ENCODE measurements around the gene RIIAD1. TPM values are rescaled to one million over a fixed set of nuclear protein-coding genes. Genes with fewer than 3 reads are reported as not detected.

Gene RIIAD1
- total and polyA plus RNA-seq, 2 donors (not counting 3 experiments of a cell fraction or from before 2014, with no cell fraction given) = not detected

DNA sequence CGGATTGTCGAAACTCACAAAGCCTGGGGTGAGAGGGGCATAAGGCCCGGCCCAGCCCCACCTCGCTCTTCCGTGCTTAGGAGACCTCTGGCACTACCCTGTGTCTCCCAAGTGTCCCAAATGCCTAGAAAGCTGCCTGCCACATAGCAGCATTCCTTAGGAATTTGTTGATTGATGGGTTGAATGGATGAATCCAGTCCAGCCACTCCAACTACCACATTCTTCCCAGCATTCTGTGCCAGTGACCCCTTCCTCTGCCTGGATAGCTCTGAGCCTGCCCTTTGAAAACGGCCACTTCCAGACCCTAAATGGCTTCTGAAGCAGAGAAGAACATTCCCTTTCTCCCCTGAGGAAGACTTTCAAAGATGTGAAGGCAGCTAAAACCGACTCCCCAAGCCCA is 16.2 kb upstream of the RIIAD1 start:
- no peak overlapping the region for H2AFZ ChIP-seq (ENCODE audit: low read depth, low read length)
- no peak for TF ChIP-seq FOS (IDR thresholded peaks at IDR 0.05; ENCODE audit: borderline replicate concordance, insufficient read depth, low read length)
- TF ChIP-seq, protein P1, sequence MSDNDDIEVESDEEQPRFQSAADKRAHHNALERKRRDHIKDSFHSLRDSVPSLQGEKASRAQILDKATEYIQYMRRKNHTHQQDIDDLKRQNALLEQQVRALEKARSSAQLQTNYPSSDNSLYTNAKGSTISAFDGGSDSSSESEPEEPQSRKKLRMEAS (IDR thresholded peaks at IDR 0.05; ENCODE audit: insufficient read depth, insufficient read length) = no peak
- no peak for TF ChIP-seq POLR2AphosphoS5 (IDR thresholded peaks at IDR 0.05; ENCODE audit: insufficient read depth, low read depth, low read length)
- TF ChIP-seq EZH2 (IDR thresholded peaks at IDR 0.05; ENCODE audit: borderline replicate concordance, low read depth, low read length, severe bottlenecking) = no peak
- TF ChIP-seq, protein P2, sequence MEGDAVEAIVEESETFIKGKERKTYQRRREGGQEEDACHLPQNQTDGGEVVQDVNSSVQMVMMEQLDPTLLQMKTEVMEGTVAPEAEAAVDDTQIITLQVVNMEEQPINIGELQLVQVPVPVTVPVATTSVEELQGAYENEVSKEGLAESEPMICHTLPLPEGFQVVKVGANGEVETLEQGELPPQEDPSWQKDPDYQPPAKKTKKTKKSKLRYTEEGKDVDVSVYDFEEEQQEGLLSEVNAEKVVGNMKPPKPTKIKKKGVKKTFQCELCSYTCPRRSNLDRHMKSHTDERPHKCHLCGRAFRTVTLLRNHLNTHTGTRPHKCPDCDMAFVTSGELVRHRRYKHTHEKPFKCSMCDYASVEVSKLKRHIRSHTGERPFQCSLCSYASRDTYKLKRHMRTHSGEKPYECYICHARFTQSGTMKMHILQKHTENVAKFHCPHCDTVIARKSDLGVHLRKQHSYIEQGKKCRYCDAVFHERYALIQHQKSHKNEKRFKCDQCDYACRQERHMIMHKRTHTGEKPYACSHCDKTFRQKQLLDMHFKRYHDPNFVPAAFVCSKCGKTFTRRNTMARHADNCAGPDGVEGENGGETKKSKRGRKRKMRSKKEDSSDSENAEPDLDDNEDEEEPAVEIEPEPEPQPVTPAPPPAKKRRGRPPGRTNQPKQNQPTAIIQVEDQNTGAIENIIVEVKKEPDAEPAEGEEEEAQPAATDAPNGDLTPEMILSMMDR (IDR thresholded peaks at IDR 0.05; ENCODE audit: extremely low read depth in 1 of 2, insufficient read depth in 1 of 2, low read depth in 1 of 2, low read length in 2 of 2) = no peak
- TF ChIP-seq POLR2A (IDR thresholded peaks at IDR 0.05; ENCODE audit: low read depth, low read length) = no peak
- TF ChIP-seq JUN (IDR thresholded peaks at IDR 0.05; ENCODE audit: borderline replicate concordance, insufficient read depth, insufficient read length, low read depth) = no peak
- TF ChIP-seq MYC (IDR thresholded peaks at IDR 0.05; ENCODE audit: low read depth, low read length) = no peak
- no peak for TF ChIP-seq GATA2 (IDR thresholded peaks at IDR 0.05; ENCODE audit: insufficient read depth, insufficient read length, low read depth, low read length)

More for the DNA sequence above, 16.2 kb upstream of the RIIAD1 start:
- Histone ChIP-seq H3K36me3 (ENCODE audit: control insufficient read depth in 2 of 2, extremely low read depth in 1 of 2, insufficient read depth in 2 of 2, low read length in 2 of 2) (peaks cover 0 to 4% of the 10 kb centered on the region in 2 experiments), H4K20me1 (replicated peaks; ENCODE audit: control insufficient read depth, extremely low read depth, insufficient read depth, low read length) (no peaks in the 10 kb centered on the region), H3K27me3 (ENCODE audit: control insufficient read depth in 2 of 2, insufficient read depth in 2 of 2, low read length in 2 of 2) (no peaks in the 10 kb centered on the region), H3K4me1 (ENCODE audit: control insufficient read depth, extremely low read depth, insufficient read depth, low read length) (peaks cover 13% of the 10 kb centered on the region), H3K9ac (replicated peaks; ENCODE audit: extremely low read depth, insufficient read depth, low read length) (no peak overlapping the region), H3K4me3 (replicated peaks in 1 of 3; ENCODE audit: insufficient read depth in 1 of 3, low read depth in 1 of 3, low read length in 3 of 3) (no peak overlapping the region), H3K9me3 (replicated peaks; ENCODE audit: control insufficient read depth, insufficient read depth, low read length) (no peaks in the 10 kb centered on the region), H3K9me1 (replicated peaks; ENCODE audit: control insufficient read depth, extremely low read depth, insufficient read depth, low read length) (no peaks in the 10 kb centered on the region), H3K4me2 (ENCODE audit: insufficient read depth, low read length) (no peak overlapping the region), H3K79me2 (ENCODE audit: control insufficient read depth, insufficient read depth, low read length) (no peaks in the 10 kb centered on the region), H3K27ac (ENCODE audit: insufficient read depth, low read depth, low read length) (no peak overlapping the region)
- intact Hi-C loops (cut with micrococcal nuclease) = no loop called here
- no TSS peak for BruUV-seq (replicated peaks)
- no peak for FAIRE-seq
- ChIA-PET POLR2A (no interaction called here), CTCF (no interaction called here)
- dilution Hi-C loops (cut with MboI; ENCODE audit: extremely low pct_ligation_motif_present, low sequenced_read_pairs) = no loop called here
- DNase-seq (ENCODE audit: low read depth, low spot score) = no peak
